ENCODE measurements around the gene PBXIP1. TPM values are rescaled to one million over a fixed set of nuclear protein-coding genes. Genes with fewer than 3 reads are reported as not detected.

Gene PBXIP1
- total RNA-seq, 1 experiment from 2014 or later: 21.6 TPM

- Histone ChIP-seq H4K5ac (ENCODE audit: insufficient read length, low read depth, low read length) (peak overlapping the region; percentile 26), H3K23ac (ENCODE audit: insufficient read length, low read depth, low read length) (no peak overlapping the region), H2BK120ac (ENCODE audit: low read depth, low read length, poor library complexity, severe bottlenecking) (no peak overlapping the region), H3K79me2 (ENCODE audit: insufficient read depth, low read length) (peaks cover 25% of the 10 kb centered on the region), H4K20me1 (ENCODE audit: control insufficient read depth, insufficient read depth, insufficient read length) (peaks cover 2% of the 10 kb centered on the region), H3K9me3 (ENCODE audit: control insufficient read depth, low read depth, low read length) (no peaks in the 10 kb centered on the region), H3K79me1 (ENCODE audit: insufficient read depth, low read depth, low read length, poor library complexity, severe bottlenecking) (peaks cover 7% of the 10 kb centered on the region), H2AFZ (ENCODE audit: low read length) (no peak overlapping the region), H3K4me2 (ENCODE audit: insufficient read depth, insufficient read length, low read length) (peak overlapping the region; percentile 77), H2BK12ac (ENCODE audit: insufficient read length, low read depth, low read length) (peak overlapping the region; percentile 46), H3K14ac (ENCODE audit: insufficient read depth, low read length) (peak overlapping the region; percentile 43), H3K18ac (ENCODE audit: insufficient read length, low read depth, low read length) (peak overlapping the region; percentile 73), H3K27me3 (ENCODE audit: insufficient read depth, low read length) (no peaks in the 10 kb centered on the region), H3K27ac (ENCODE audit: insufficient read length, low read depth, low read length) (peak overlapping the region; percentile 97), H2BK5ac (ENCODE audit: insufficient read length, low read length) (peak overlapping the region; percentile 74), H3K4ac (ENCODE audit: low read depth, low read length) (no peak overlapping the region), H2BK20ac (ENCODE audit: low read depth, low read length, poor library complexity, severe bottlenecking) (no peak overlapping the region), H4K91ac (ENCODE audit: insufficient read length, low read depth, low read length) (peak overlapping the region; percentile 10), H3K4me1 (ENCODE audit: insufficient read depth, low read length) (peaks cover 4% of the 10 kb centered on the region; the same call in 1 of the 2 replicates), H3K9ac (ENCODE audit: extremely low read depth, insufficient read length, low read length) (peak overlapping the region; percentile 71), H3K56ac (ENCODE audit: insufficient read length, low read depth, low read length) (no peak overlapping the region), H4K8ac (replicated peaks; ENCODE audit: insufficient read length, low read depth, low read length) (no peak overlapping the region), H3T11ph (ENCODE audit: low read length) (no peak overlapping the region), H2AK5ac (ENCODE audit: insufficient read length, low read length) (peak overlapping the region; percentile 38), H2BK15ac (ENCODE audit: low read depth, low read length) (no peak overlapping the region), H3K23me2 (ENCODE audit: insufficient read length, low read depth, low read length, poor library complexity, severe bottlenecking) (peaks cover 42% of the 10 kb centered on the region)
- Mint-ChIP-seq H3K36me3 (ENCODE audit: insufficient read depth in 1 of 3, low read depth in 3 of 3) (peaks cover 19 to 33% (median 21%) of the 10 kb centered on the region in 3 experiments), H3K4me3 (peak overlapping the region in 1 of 2 experiments; percentile 96; a peak in 4 of 5 replicates), H3K27me3 (ENCODE audit: low read depth) (no peaks in the 10 kb centered on the region), H3K9me3 (no peaks in the 10 kb centered on the region), H3K27ac (no peak overlapping the region; a peak in 4 of 7 replicates), H3K4me1 (peaks cover 40 to 43% of the 10 kb centered on the region in 2 experiments)
- no CpG with 5 or more reads among the region's 10 CpGs for WGBS (ENCODE audit: extremely low coverage, insufficient read length, low lambda C conversion rate)
- no peak for TF ChIP-seq CTCF (conservative IDR thresholded peaks at IDR 0.05)
- no peak for DNase-seq
Measured at GRCh38 chr1:154971341-154971998, 15.6 kb upstream of the PBXIP1 start.

Measured in H9 (cell line).